C4-2B (cell line): ENCODE data around the gene ACVR1B.

Experiments used
- H3K27ac ChIP-seq: fragments of 450-650 bp; 2 replicates; pipeline ENCODE4 v1.5.1; 2017
- ZFX ChIP-seq: fragments of 450-650 bp; IDR thresholded peaks from 2 replicates; pipeline ENCODE4 v1.6.1; 2017
- TF ChIP-seq, protein P1 (sequence below): fragments of 450-650 bp; conservative IDR thresholded peaks from 2 replicates; pipeline ENCODE4 v1.5.1; 2017; ENCODE audit warnings: mild to moderate bottlenecking

Gene ACVR1B

DNA sequence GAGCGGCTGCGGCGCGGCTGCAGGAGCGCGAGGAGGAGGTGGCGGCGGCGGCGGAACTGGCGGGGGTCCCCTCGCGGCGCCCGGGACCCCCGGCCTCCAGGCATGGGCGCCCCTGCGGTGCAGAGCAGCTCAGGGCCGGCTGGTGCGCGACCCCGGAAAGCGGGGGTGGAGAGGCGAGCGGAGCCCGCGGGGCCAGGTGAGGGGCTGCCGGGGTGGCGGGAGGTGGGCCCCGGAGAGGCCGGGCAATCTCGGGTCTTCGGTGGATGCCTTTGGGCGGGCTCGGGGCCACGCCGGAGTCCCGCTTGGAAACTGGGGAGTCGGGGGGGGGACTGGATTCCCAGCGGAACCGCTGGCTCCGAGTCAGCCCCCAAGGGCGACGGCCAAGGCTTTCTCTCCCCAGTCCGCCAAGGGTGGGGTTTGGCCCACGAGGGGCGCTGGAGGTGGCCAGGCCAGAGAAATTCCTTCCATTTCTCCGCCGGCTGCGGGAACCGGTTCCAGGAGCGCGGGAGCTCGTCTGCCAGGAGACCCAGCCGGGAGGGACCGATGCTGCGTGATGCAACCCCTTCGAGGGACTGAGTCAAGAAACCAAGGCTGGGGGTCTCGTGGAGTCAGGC lies 85.9 kb downstream of the ACVR1B start:
- TF ChIP-seq, protein P1, sequence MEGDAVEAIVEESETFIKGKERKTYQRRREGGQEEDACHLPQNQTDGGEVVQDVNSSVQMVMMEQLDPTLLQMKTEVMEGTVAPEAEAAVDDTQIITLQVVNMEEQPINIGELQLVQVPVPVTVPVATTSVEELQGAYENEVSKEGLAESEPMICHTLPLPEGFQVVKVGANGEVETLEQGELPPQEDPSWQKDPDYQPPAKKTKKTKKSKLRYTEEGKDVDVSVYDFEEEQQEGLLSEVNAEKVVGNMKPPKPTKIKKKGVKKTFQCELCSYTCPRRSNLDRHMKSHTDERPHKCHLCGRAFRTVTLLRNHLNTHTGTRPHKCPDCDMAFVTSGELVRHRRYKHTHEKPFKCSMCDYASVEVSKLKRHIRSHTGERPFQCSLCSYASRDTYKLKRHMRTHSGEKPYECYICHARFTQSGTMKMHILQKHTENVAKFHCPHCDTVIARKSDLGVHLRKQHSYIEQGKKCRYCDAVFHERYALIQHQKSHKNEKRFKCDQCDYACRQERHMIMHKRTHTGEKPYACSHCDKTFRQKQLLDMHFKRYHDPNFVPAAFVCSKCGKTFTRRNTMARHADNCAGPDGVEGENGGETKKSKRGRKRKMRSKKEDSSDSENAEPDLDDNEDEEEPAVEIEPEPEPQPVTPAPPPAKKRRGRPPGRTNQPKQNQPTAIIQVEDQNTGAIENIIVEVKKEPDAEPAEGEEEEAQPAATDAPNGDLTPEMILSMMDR, result no peak
- TF ChIP-seq ZFX, result peak; percentile 39; the same call in 1 of the 2 replicates
- peak overlapping the region; percentile 80 for H3K27ac ChIP-seq

DNA sequence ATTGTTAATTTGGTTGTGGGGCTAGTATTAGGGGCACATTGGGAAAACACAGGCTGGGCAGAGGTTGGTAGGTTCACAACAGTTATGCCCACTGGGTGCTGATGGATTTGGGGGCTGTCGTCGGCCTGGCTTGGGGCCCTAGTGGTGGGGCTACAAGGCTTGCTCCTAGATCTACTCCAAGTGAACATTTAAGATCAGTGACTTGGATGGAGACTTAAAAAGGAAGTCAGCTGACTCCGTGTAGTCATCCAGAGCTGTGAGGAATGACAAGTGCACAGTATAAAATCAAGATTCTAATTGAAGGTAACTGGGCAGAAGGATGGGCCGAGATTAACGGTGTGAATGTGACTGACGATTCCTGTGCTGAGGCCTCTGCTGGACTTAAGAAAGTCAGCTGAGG lies 86.9 kb downstream of the ACVR1B start:
- H3K27ac ChIP-seq, result no peak overlapping the region

DNA sequence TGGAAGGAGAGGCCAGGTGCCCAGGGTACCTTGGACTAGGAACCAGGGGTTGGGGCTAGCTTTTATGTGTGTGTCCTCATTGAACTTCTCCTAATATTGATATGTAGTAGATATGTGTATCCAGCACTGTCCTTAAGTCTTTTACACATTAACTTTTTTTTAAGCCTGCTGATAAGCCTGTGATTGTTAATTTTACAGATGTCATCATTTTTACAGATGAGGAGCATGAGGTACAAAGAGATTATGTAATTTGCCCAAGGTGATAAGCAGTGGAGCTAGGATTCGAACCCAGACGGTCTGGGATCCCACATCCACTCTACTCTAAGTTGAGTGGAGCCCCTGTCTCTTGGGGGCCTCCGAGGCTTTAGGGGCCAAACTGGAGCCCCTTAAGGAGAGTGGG lies 89.5 kb downstream of the ACVR1B start:
- no peak for TF ChIP-seq ZFX
- TF ChIP-seq, protein P1, result no peak
- no peak overlapping the region for H3K27ac ChIP-seq

More for the DNA sequence above, 86.9 kb downstream of the ACVR1B start:
- TF ChIP-seq, protein P1, result no peak
- no peak for TF ChIP-seq ZFX

DNA sequence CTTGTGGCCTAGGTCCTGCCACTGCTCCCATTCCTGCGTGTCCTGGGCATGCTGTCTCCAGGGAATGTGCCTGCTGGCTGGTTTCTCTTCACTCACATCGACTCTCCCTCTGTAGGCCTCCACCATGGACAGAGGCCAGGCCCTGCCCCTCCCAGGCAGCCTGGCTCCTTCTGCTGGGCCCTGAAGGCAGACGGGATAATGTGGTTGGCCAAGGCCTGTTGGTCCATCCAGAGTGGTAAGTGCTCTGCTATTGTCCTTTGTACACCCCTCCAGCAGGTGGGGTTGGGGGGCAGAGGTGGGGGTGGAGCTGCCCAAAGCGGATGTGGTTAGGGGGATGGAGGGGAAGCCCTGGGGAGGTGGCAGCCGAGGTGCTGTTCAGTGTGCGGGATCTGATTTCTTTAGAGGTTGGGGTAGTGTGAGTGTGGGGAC lies 90.2 kb downstream of the ACVR1B start:
- H3K27ac ChIP-seq, result no peak overlapping the region
- TF ChIP-seq, protein P1, result no peak
- no peak for TF ChIP-seq ZFX

DNA sequence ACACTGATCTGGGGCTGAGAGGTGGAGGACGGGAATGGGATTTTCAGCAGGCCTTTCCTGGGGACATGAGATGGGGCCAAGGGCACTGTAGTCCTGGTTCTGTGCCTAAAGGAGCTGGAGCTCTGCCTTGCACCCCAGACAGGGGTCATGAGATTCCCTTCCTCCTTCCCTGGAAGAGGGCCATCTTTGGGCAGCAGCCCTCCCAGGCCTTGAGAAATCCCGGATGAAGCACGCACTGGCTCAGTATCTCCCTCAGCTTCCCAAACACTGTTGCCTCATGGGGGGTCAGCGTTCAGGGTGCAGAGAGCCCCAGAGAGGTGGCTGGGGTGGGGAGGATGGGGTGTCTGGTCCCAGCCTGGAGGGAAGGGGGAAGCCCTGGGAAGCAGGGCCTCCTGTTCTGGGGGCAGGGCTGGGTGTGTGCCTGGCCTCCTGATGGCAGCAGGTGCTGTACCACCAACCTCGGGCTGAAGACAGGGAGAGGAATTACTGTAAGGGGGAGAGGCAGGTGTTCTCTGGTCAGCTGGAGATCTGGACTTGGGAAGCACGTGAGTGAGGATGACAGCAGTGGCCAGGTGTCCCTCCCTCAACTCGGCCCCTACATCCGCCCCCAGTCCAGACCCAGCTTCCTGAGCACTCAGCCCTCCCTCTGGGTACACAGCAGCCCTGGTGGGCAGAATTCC lies 91.3 kb downstream of the ACVR1B start:
- H3K27ac ChIP-seq, result peak overlapping the region; percentile 72
- TF ChIP-seq ZFX, result no peak

DNA sequence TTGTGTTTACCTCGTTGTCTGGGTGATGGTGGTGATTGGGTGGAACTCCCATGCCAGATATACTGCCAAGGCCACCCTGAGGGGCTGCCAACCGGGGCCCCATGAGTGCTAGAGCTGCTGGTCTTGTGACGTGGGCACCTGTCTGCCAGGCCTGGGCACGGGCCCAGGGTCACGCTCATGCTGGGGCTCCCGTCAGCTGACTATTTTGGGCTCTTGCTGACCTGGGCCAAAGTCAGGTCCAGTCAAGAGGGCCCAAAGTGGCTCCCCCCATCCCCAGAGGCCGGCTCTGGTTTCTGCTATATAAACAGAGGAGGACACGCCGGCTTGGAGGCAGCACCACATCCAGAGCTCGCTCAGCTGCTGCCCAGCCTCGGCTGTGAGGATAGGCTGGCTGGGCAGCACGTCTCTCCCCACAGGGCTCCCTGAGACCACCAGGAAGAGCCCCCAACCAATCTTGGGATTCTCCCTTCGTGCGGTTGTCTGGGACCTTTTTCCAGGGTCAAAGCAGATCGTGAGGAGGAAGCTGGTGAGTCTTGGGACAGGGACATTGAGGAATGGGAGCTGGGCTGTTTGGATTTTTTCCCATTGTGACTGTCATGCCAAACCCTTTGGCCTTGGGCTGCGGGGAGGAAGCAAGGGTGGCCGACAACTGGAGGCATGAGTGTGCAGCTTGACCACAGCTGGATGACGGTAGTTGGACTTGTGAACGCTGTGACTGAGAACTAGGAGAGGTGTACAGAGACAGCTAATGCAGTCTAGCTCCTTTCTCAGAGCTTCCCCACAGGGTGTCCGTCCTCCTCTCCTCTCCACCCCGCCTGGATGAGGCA lies 92.1 kb downstream of the ACVR1B start:
- H3K27ac ChIP-seq, result peak overlapping the region; percentile 72
- TF ChIP-seq ZFX, result no peak
- TF ChIP-seq, protein P1, result no peak

DNA sequence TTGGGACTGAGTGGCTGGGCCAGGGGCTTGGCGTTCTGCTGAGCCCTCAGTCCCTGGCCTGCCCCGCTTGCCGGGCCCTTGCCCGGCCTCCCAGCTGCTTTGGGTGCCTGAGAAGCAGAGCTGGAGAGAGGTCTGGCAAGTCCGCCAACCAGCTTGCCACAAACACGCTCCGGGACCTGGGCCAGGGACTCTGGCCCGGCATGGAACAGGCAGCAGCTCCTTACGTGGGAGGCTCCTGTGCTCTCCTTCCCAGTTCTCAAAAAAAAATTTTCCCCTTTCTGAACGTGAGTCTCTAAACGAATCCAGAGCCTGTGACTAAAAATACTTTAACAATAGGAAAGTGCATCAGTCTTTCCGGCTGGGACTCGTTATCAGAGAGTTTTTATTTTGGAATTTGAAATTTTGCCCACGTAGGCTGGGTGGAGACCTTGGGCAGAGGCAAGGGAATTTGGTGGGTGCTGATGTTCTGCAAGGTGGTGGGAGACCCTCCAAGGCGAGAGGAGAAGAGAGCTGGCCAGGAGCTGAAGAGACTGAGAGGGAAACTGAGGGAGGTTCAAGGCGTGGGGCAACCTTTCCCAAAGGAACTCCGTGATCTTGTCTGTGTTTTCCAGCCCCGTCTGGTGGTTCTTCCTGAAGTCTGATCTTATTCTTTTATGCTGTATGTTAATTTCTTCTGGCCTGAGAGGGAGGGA lies 92.9 kb downstream of the ACVR1B start:
- TF ChIP-seq, protein P1, result no peak
- TF ChIP-seq ZFX, result 0 out of 2 replicates have a peak, but pooled peaks have one; percentile 18
- peak overlapping the region; percentile 72 for H3K27ac ChIP-seq
